Esophagus muscularis mucosa (tissue), 4 donors: ENCODE data around the gene MSI2. TPM values are rescaled to one million over a fixed set of nuclear protein-coding genes. Genes with fewer than 3 reads are reported as not detected.

ENCODE experiments used
- DNase-seq: peaks from one replicate; pipeline ENCODE4 v3.0.0-alpha.2; 2017; ENCODE audit errors: extremely low spot score
- H3K27ac ChIP-seq, 4 donors: fragments of 200-600 bp; sonication (generic); replicated peaks in 1 of 4; 1 replicate in 3 of 4; 2 replicates in 1 of 4; pipeline ENCODE4 v1.5.1; 2016 to 2019; ENCODE audit warnings: mild to moderate bottlenecking in 1 of 4
- H3K27me3 ChIP-seq, 4 donors: fragments of 200-600 bp; sonication (generic); one replicate each; pipeline versions ENCODE4 v1.5.1 to v1.6.0; 2016 to 2019
- H3K36me3 ChIP-seq, 4 donors: fragments of 200-600 bp; sonication (generic); one replicate each; pipeline ENCODE4 v1.5.1; 2016 to 2019
- H3K4me1 ChIP-seq, 4 donors: fragments of 200-600 bp; sonication (generic); one replicate each; pipeline ENCODE4 v1.5.1; 2016 to 2019
- H3K4me3 ChIP-seq, 4 donors: fragments of 200-600 bp; sonication (generic); 1 replicate in 2 of 4; 2 replicates in 2 of 4; pipeline ENCODE4 v1.5.1; 2016 to 2019; ENCODE audit warnings: mild to moderate bottlenecking in 4 of 4, moderate library complexity in 1 of 4
- H3K9me3 ChIP-seq, 4 donors: fragments of 200-600 bp; sonication (generic); 1 replicate in 3 of 4; 2 replicates in 1 of 4; pipeline ENCODE4 v1.5.1; 2016 to 2019
- EP300 ChIP-seq: sonication (generic); formaldehyde crosslinking; IDR thresholded peaks from one replicate; pipeline ENCODE4 v1.6.1; 2017; ENCODE audit warnings: antibody characterized with exemption
- POLR2A ChIP-seq: fragments of 450-650 bp; IDR thresholded peaks from one replicate; pipeline ENCODE4 v1.6.1; 2017; ENCODE audit warnings: antibody characterized with exemption, moderate library complexity, mild to moderate bottlenecking, low read depth
- POLR2AphosphoS5 ChIP-seq, 2 donors: sonication (generic); formaldehyde crosslinking; IDR thresholded peaks; one replicate each; pipeline ENCODE4 v1.6.1; 2017; ENCODE audit warnings: antibody characterized with exemption in 2 of 2
- WGBS: methylation state at CpG from one replicate; pipeline ENCODE4 v1.1.5; 2018; 5-methylcytosine and 5-hydroxymethylcytosine counted together
- intact Hi-C: fragments of 100-400 bp; cut with DNase I; formaldehyde crosslinking; loops from one replicate; pipeline ENCODE4 v1.15.1; 2023
- total RNA-seq, 4 donors: library from RNA; depleted of rRNA; stranded (reverse); fragments of >200 nt; gene quantifications; one replicate each; pipeline versions ENCODE4 v1.1.0 to v1.2.1, GENCODE V29; 2016
- TF ChIP-seq, protein P1 (sequence below), 3 experiments: fragments of 200-600 bp in 2 of 3; fragments of 450-650 bp in 1 of 3; sonication (generic) in 2 of 3; IDR thresholded peaks; one replicate each; pipeline ENCODE4 v1.5.1; 2017 to 2019; ENCODE audit warnings: antibody characterized with exemption in 3 of 3, mild to moderate bottlenecking in 2 of 3, moderate library complexity in 1 of 3

The MSI2 gene
- total RNA-seq, 4 donors from 2014 or later = 28.8 to 39.0 (median 29.6) TPM

DNA sequence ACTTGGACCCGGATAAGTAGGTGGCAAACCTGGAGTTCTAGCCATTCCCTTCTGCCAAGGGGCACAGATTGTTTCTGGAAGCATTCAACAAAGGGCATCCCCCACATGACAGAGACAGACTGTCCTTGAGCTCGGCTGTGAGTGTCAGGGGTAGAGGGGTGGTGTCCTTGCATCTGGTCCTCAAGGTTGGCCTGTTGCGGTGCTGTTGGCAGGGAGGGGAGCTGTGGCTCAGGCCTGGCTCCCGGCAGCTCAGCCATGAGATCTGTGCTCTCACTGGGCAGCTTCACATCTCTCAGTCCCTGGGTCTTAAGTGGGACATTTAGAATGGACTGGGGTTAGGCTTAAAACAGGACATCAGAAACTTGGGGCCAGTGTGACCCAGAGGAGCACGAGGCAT, 468.4 kb downstream of the MSI2 start:
- Histone ChIP-seq H3K27me3 (peaks cover 0 to 10% (median 0%) of the 10 kb centered on the region in 4 donors), H3K27ac (no peak overlapping the region), H3K36me3 (no peaks in the 10 kb centered on the region), H3K4me1 (no peaks in the 10 kb centered on the region), H3K4me3 (no peak overlapping the region), H3K9me3 (no peaks in the 10 kb centered on the region)
- TF ChIP-seq, protein P1, sequence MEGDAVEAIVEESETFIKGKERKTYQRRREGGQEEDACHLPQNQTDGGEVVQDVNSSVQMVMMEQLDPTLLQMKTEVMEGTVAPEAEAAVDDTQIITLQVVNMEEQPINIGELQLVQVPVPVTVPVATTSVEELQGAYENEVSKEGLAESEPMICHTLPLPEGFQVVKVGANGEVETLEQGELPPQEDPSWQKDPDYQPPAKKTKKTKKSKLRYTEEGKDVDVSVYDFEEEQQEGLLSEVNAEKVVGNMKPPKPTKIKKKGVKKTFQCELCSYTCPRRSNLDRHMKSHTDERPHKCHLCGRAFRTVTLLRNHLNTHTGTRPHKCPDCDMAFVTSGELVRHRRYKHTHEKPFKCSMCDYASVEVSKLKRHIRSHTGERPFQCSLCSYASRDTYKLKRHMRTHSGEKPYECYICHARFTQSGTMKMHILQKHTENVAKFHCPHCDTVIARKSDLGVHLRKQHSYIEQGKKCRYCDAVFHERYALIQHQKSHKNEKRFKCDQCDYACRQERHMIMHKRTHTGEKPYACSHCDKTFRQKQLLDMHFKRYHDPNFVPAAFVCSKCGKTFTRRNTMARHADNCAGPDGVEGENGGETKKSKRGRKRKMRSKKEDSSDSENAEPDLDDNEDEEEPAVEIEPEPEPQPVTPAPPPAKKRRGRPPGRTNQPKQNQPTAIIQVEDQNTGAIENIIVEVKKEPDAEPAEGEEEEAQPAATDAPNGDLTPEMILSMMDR (IDR thresholded peaks at IDR 0.05) = no peak
- TF ChIP-seq POLR2A (no peak), EP300 (no peak), POLR2AphosphoS5 (IDR thresholded peaks at IDR 0.05) (no peak)
- intact Hi-C loops = no loop called here
- 93% methylated on average over 5 of the region's 5 CpGs for WGBS
- no peak for DNase-seq

DNA sequence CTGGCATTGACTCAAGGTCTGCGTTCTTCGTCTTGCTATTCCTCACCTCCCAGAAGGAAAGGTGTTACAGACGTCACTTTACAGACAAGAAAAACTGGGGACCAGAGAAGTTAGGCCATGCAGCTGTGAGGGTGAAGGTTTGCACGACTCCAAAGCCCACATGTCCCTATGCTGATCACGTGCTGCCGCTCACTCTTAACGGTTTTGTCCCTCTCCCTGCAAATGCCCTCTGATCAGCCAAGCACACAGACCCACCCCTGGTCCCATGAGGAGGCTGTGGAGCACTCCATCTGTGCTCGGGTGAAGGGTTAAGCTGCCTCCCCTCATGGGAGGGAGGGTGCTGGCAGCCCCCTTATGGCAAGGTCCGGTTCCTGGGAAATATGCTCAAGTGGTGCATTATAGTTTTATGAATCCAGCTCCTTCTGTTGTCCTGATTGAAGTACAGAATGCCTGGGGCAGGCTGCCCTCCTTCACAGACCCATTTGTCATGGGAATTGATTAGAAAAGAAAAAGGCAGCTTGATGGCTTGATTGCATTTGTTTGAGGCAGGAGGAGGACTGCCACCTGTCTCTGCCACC, 470.0 kb downstream of the MSI2 start:
- Histone ChIP-seq H3K36me3 (no peaks in the 10 kb centered on the region), H3K27ac (no peak overlapping the region), H3K4me1 (no peaks in the 10 kb centered on the region), H3K27me3 (peaks cover 0 to 10% (median 0%) of the 10 kb centered on the region in 4 donors), H3K4me3 (no peak overlapping the region), H3K9me3 (no peaks in the 10 kb centered on the region)
- TF ChIP-seq POLR2A (no peak), EP300 (no peak), POLR2AphosphoS5 (IDR thresholded peaks at IDR 0.05) (no peak)
- TF ChIP-seq, protein P1 (IDR thresholded peaks at IDR 0.05) = no peak
- intact Hi-C loops = no loop called here
- WGBS = 84% methylated on average over 9 of the region's 9 CpGs
- no peak for DNase-seq

DNA sequence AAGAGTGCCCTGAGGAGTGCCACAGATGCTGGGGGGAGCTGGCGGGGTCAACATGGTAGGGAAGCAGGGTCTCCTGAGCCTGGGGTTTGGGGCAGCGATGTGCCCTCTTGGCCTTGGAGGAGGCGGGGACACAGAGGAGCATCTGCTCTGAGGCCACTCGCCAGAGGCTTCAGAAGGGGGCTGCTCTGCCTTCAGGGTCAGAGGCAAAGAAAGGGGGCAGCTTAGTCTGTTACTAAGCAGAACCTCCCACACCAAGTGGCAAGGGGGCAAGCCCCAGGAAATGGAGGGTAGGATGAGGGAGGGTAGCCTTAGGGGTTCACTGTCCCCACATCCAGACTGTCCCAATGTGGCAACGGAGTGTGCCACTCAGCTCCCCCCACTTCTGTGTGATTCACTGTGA, 470.5 kb downstream of the MSI2 start:
- Histone ChIP-seq H3K4me1 (peaks cover 0 to 2% (median 0%) of the 10 kb centered on the region in 4 donors), H3K4me3 (no peak overlapping the region), H3K36me3 (no peaks in the 10 kb centered on the region), H3K27ac (no peak overlapping the region), H3K9me3 (no peaks in the 10 kb centered on the region), H3K27me3 (peaks cover 0 to 10% (median 0%) of the 10 kb centered on the region in 4 donors)
- no peak for DNase-seq
- 83% methylated on average over 4 of the region's 5 CpGs for WGBS
- TF ChIP-seq, protein P1 (IDR thresholded peaks at IDR 0.05) = no peak
- TF ChIP-seq POLR2A (no peak), EP300 (no peak), POLR2AphosphoS5 (IDR thresholded peaks at IDR 0.05) (no peak)
- intact Hi-C loops = no loop called here

DNA sequence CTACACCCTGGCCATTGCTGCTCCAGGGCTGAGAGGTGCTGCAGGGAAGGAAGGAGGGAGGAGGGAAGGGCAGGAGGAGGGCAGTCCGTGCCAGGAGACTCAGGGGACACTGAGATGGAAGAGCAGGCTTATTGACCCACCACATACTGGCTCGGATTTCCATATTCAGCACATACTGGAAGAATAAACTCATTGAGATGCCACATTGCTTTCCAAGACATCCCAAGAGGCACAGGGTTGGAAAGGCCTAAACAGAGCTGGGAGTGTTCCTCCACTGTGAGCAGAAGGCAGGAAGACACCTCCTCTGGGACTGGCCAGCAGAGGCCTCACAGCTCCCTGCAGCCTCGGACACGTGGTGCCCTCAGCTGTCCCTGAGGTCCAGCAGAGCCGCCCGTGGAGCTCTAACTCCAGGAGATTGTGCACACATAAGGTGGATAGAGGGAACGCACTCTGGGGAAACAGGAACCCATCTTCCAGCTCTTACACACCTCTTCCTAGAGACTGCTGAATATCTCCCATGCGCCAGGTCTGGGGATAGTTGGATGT, 471.4 kb downstream of the MSI2 start:
- Histone ChIP-seq H3K27me3 (peaks cover 0 to 10% (median 0%) of the 10 kb centered on the region in 4 donors), H3K36me3 (no peaks in the 10 kb centered on the region), H3K9me3 (no peaks in the 10 kb centered on the region), H3K4me1 (peaks cover 0 to 7% (median 0%) of the 10 kb centered on the region in 4 donors), H3K27ac (no peak overlapping the region), H3K4me3 (no peak overlapping the region)
- TF ChIP-seq, protein P1 (IDR thresholded peaks at IDR 0.05) = no peak
- no peak for TF ChIP-seq POLR2A
- no peak for TF ChIP-seq EP300
- no peak for TF ChIP-seq POLR2AphosphoS5 (IDR thresholded peaks at IDR 0.05)
- intact Hi-C loops = no loop called here
- 72% methylated on average over 6 of the region's 8 CpGs for WGBS
- no peak for DNase-seq
